Measurements from ENCODE around the gene SPAM1.
"Not testable (repeated sequence)": the region's sequence is repeated elsewhere in the genome, so short reads cannot be mapped to it uniquely, and the experiment has no call there.

The SPAM1 gene, protein sequence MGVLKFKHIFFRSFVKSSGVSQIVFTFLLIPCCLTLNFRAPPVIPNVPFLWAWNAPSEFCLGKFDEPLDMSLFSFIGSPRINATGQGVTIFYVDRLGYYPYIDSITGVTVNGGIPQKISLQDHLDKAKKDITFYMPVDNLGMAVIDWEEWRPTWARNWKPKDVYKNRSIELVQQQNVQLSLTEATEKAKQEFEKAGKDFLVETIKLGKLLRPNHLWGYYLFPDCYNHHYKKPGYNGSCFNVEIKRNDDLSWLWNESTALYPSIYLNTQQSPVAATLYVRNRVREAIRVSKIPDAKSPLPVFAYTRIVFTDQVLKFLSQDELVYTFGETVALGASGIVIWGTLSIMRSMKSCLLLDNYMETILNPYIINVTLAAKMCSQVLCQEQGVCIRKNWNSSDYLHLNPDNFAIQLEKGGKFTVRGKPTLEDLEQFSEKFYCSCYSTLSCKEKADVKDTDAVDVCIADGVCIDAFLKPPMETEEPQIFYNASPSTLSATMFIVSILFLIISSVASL

DNA sequence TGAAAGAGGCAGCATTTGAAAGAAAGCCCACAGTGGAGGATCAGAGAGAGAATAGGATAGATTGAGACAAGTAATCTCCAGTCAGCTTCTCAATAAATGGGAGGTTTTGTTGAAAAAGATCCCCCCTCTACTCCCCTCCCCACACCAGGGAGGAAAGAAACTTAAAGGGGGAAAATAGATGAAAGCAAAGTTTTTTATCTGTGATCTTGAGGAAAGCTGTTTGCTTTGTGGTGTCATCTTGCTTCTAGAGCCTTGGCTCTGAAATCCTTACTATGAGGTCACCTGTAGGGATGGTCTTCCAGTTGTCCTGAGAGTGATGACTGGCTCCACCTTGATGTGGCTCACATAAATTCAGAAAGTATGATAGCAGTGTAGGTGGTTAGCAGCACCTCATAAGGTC, at the start of gene SPAM1:
Gene SPAM1, plus strand, starts transcription at position 301 of the 400 bp plus-strand sequence. CDS start 28,330 bp downstream, outside the sequence.
- in situ Hi-C loops (cut with MboI; ENCODE audit: low pct_unique_long_range_greater_than_20kb, low sequenced_read_pairs), result no loop called here
- DNase-seq, result no peak

DNA sequence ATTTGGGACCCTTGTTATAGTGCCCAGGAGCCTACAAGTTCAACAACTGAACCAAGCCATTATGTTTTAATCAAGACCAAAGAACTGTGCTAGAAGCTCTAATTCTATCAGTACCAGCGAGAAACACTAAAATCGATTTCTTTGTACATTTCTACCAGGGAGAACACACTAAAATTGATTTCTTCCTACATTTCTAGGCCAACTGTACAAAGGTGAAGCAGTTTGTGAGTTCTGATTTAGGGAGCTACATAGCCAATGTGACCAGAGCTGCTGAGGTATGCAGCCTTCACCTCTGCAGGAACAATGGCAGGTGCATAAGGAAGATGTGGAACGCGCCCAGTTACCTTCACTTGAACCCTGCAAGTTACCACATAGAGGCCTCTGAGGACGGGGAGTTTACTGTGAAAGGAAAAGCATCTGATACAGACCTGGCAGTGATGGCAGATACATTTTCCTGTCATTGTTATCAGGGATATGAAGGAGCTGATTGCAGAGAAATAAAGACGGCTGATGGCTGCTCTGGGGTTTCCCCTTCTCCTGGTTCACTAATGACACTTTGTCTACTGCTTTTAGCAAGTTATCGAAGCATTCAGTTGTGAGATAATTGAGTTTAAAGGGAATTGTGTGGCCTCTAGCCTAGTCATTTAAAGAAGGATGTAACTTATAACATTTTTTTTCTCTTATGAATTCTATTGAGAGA, 48.3 kb upstream of the SPAM1 start:
- in situ Hi-C loops (cut with MboI; ENCODE audit: low pct_unique_long_range_greater_than_20kb, low sequenced_read_pairs), result no loop called here
- DNase-seq, result no peak

DNA sequence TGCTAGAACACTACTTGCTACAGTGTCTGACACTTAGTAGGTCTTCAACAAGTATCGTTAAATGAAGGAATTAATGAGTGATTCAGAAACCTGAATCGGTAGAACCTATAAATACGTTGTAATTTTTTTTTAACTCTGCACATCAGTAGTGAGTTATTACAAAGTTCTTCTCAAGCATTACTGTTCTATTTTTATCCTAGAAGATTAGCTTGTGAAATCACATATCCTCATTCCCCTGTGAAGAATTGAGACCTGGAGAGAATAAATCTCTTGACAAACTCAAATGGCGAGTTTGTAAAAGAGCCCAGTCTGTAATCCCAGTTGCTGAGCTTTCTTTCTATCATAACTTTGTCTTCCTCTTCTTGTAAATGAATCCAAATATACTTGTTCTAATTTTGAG, 45.4 kb upstream of the SPAM1 start:
- in situ Hi-C loops (cut with MboI; ENCODE audit: low pct_unique_long_range_greater_than_20kb, low sequenced_read_pairs), result no loop called here
- no peak for DNase-seq

DNA sequence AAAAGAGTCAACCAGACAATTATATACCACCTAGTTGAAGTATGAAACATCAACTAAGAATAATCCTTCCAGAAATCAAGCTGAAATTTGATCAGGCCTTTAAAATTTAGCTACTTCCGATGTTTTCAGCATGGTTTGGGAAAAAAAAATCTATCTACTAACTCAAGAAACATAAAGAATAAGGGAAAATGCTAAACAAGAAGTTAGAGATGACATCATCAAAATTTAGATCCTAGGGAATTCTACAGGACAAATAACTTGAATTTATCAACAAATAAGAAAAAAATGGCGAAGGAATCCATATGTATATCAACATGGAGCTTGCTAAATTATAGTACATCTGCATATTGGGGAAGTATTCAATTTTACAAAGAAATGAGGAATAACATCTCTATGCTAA, 43.7 kb upstream of the SPAM1 start:
- DNase-seq, result no peak
- in situ Hi-C loops (cut with MboI; ENCODE audit: low pct_unique_long_range_greater_than_20kb, low sequenced_read_pairs), result no loop called here

DNA sequence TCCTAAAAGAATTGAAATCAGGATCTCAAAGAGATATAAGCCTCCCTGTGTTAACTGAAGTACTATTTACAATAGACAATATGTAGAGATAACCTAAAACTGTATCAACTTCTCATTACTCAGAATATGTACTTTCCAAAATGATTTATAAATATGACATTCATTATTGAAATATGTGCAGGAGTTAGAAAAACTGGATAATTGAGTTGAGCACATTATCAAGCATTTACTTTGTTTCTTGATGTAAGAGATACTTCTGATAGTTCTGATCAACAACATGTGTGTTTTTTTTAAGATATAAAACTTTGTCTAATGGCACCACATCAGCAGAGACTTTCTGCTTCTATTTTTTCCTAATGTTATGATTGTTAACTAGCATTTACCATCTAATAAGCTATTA, 41.9 kb upstream of the SPAM1 start:
- DNase-seq, result no peak
- in situ Hi-C loops (cut with MboI; ENCODE audit: low pct_unique_long_range_greater_than_20kb, low sequenced_read_pairs), result no loop called here

DNA sequence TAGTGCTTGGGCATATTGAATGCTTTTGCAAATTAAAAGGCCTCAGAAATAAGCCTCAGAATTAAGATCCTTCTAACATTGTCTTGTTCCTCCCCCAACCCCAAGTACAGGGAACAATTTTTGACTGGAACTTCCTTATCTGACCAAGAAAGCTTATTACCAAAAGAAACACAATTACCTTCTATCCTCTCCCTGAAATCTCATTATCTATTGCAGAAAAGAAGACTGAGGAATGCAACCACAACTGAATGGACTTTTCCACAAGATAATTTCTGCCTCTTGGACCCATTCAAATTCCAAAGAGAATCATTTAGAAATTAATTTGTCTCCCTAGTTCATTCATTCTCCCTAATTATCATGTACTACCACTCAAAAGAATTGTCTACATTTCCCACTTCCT, 36.8 kb upstream of the SPAM1 start:
- no peak for DNase-seq
- in situ Hi-C loops (cut with MboI; ENCODE audit: low pct_unique_long_range_greater_than_20kb, low sequenced_read_pairs), result no loop called here

DNA sequence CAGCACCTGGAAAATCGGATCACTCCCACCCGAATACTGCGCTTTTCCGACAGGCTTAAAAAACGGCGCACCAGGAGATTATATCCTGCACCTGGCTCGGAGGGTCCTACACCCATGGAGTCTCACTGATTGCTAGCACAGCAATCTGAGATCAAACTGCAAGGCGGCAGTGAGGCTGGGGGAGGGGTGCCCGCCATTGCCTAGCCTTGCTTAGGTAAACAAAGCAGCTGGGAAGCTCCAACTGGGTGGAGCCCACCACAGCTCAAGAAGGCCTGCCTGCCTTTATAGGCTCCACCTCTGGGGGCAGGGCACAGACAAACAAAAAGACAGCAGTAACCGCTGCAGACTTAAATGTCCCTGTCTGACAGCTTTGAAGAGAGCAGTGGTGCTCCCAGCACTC, 30.3 kb upstream of the SPAM1 start:
- in situ Hi-C loops (cut with MboI; ENCODE audit: low pct_unique_long_range_greater_than_20kb, low sequenced_read_pairs); DNase-seq: not testable (repeated sequence)

DNA sequence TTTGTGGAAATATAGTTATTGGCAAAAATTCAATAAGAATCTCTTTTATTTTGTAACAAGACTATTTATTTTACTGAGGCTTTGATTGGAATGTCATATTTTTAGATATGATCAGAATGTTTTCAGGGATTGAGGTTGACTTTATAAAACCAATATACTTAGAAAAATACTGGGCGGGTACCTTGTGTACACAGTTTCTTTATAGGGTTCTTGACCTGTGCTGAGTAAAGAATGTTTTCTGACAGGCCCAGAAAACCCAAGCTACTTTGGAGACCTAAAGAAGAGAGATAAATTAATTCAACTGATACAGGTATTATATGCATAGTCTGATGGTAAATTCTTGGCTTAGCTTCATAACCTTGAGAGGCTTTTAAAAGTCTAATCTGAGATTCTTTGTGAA, 23.9 kb upstream of the SPAM1 start:
- no peak for DNase-seq
- in situ Hi-C loops (cut with MboI; ENCODE audit: low pct_unique_long_range_greater_than_20kb, low sequenced_read_pairs), result no loop called here

DNA sequence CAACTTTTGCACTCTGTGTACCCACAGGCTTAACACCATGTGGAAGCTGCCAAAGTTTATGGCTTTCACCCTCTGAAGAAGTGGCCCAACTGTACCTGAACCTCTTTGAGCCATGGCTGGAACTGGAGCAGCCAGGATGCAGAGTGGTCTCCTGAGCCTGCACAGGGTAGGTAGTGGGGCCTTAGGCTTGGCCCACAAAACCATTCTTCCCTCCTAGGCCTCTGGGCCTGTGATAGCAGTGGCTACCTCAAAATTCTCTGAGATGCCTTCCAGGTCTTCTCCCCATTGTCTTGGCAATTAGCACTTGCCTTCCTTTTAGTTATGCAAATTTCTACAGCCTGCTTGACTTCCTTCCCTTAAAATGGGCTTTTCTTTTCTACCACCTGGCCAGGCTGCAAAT, 19.3 kb upstream of the SPAM1 start:
- in situ Hi-C loops (cut with MboI; ENCODE audit: low pct_unique_long_range_greater_than_20kb, low sequenced_read_pairs), result no loop called here
- DNase-seq, result no peak

DNA sequence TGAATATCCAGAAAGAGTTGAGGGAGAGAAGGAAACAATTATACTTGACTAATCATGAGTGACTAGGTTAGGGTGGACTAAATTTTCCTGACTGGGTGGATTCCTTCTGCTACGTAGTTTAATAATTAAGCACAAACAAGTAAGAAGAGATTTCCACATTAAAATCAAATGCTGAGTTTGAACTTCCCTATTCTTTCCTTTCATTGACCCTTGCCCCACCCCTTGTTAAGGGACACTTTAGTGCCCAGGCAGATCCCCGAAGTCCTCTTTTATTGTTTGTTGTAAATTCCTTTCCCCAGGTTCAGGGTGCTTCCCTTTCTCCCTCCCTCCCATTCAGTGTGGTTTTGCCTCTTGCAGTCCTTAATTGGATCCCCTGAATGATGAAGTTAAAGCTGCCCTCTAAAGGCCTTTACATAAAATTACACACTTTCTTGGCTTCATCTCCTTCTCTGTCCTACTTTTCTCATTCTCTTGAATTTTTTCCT, 8.8 kb upstream of the SPAM1 start:
- peak; percentile 32 for DNase-seq
- in situ Hi-C loops (cut with MboI; ENCODE audit: low pct_unique_long_range_greater_than_20kb, low sequenced_read_pairs), result no loop called here

DNA sequence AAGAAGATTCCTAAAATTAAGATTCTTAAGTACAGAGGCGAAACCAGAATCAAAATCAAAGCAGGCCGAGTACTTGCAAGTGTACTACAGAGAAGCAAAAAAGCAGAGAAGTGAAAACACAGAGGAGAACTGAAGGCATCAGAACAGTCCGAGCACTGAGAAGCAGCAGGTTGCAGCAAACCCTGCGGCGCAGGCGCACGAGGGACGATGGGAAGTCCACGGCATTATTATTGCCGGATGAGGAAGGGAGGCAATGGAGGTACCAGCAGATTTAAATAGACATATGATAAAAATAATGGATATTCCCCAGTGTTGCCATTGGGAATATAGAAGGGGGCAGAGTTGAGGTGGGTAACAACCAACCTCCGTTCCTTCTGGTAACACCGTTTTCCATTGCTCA, 7.2 kb upstream of the SPAM1 start:
- DNase-seq, result no peak
- in situ Hi-C loops (cut with MboI; ENCODE audit: low pct_unique_long_range_greater_than_20kb, low sequenced_read_pairs), result no loop called here

DNA sequence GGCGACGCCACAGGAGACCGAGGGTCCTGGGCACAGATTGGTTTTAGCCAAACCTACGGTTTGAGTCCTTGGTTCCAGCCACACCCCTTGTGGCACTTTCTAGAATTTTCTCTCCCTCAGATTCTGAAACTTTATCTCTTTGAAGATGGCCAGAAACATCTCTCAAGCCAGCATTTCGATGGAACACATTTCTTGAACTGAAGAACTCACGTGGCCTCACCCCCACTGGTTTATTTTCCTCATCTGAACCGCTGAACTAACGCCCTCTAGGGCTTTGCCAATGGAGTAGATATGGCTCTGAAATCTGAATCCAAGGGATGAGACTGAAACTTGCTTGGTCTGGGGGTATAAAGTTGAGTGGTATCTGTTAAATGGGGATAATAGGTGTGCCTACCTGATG, 6.7 kb upstream of the SPAM1 start:
- in situ Hi-C loops (cut with MboI; ENCODE audit: low pct_unique_long_range_greater_than_20kb, low sequenced_read_pairs), result no loop called here
- DNase-seq, result no peak

DNA sequence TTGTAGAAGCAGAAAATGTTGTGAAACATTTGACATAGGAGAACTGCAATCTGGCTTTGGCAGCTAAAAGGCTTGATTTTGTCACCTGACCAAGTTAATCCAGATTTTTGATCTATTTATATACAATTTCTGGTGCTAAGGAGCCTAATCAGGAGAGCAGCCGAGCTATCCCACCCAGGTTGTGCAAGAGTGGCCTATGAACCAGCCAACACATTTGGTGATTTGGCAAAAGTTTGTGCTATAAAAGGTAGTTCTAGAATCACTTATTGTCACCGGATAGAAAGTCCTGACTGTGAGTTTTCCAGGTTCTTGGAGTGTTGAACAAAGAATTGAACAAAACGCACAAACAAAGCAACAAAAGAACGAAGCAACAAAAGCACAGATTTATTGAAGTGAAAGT, 1.4 kb upstream of the SPAM1 start:
- in situ Hi-C loops (cut with MboI; ENCODE audit: low pct_unique_long_range_greater_than_20kb, low sequenced_read_pairs), result no loop called here
- DNase-seq, result no peak

DNA sequence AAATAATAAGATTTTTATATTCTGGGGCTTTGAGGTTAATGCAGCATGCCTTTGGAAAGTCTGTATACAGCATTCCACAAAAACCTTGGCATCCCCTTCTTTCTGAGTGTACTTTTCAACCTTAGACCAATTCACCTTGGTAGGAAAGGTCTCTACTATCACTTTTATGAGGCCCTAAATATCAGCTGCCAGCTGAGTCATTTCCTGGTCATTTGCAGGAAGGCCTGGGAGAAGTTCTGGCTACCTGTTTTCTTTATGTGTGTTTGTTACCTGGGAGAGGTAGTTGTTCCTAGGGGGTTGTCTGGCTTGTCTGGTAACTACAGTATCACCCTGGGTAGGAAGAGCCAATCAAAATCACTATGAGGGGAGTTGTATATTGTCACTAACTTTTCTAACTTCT, 4.1 kb downstream of the SPAM1 start:
- DNase-seq, result no peak
- in situ Hi-C loops (cut with MboI; ENCODE audit: low pct_unique_long_range_greater_than_20kb, low sequenced_read_pairs), result no loop called here

DNA sequence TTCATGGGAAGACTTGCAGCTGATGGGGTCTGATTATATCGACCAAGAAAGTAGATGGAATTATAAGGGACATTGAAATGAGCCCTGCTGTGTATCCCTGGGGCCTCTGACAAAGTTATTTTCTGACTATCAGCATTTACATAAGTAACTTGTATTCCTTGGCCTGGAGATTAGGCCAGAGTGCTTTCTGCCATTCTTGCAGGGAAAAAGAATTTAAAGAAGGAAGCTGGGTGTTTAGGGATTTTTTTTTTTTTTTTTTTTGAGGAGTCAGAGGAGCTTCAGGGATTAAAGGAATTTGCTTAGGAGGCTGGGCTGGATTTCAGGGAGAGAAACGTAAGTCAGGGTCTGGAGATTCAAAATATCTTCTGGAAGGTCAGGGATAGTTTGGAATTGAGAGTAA, 4.6 kb downstream of the SPAM1 start:
- DNase-seq, result no peak
- in situ Hi-C loops (cut with MboI; ENCODE audit: low pct_unique_long_range_greater_than_20kb, low sequenced_read_pairs), result no loop called here

DNA sequence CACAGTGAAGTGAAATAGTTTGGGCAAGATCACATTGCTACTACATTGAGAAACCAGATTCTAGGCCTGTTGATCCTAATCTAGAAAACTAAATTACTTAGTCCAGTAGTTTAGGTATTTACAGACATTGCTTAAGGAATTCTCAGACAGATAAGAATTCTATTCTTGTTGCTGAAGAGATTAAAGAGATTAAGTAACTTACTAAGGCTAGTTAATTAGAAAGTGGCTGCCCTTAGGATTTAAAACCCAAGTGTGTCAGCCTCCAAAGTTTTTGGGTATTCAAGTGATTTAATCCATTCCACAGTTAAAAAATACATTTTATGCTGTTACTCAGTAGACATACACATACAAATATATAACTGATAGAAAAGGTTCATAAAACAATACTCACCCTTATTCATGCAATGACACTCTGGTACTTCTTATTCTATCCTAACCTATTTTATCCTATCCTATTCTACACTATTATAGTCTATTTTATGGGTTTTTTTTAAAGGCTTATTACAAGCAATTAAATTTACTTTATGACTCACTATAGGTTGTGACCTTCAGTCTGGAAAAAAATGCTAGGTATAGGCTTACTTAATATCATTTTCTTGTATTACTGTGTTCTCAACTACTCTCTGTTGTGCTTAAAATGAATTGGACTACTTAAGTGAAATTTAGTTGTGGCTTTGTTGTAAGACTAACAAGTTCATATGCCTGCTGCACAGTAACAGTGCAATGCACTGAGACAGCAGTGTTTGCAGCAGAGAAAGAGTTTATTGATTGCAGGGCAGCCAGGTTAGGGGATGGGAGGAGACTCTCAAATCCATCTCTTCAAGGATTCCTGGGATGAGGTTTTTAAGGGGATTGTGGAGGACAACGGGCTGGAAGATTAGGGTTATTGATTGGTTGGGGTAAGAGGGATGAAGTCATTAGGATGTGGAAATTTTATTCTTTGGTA, 10.7 kb downstream of the SPAM1 start:
- DNase-seq, result no peak
- in situ Hi-C loops (cut with MboI; ENCODE audit: low pct_unique_long_range_greater_than_20kb, low sequenced_read_pairs), result no loop called here

DNA sequence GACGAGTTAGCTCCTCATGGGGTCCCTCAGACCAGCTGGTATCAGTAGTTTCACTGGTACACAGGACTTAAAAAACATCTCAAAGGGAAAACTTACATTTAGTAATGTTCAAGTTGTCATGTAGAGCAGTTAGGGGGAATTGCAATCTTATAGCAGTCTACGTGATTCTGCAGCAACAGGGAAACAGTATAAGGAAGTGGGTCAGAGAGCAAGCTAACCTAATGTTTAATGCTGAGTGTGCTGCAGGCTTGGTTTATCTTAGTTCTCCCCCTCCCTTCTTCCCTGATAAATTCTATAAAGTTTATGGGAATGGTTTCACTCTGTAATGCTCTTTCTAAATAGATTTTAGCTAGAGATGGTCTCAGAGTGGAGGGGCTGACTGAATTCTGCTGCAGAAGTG, 11.3 kb downstream of the SPAM1 start:
- no peak for DNase-seq
- in situ Hi-C loops (cut with MboI; ENCODE audit: low pct_unique_long_range_greater_than_20kb, low sequenced_read_pairs), result no loop called here

DNA sequence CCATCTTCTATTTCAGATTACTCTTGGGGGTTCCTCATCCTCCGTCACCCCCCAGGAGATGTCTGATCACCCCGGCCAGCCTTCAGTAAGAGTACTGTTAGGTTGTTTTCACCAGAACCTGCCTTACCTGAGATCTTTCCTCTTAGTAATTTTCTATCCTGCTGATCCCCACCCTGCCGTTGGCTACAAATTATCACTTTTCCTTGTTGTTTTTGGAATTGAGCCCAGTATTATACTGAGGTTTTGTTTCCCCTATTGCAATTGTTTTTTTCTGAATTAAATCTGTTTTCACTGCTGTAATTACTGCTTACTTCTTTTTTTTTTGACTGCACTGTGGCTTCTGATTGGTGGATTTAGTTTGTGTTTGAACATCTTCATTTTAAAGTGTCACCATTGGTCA, 14.7 kb downstream of the SPAM1 start:
- DNase-seq, result no peak
- in situ Hi-C loops (cut with MboI; ENCODE audit: low pct_unique_long_range_greater_than_20kb, low sequenced_read_pairs), result no loop called here

DNA sequence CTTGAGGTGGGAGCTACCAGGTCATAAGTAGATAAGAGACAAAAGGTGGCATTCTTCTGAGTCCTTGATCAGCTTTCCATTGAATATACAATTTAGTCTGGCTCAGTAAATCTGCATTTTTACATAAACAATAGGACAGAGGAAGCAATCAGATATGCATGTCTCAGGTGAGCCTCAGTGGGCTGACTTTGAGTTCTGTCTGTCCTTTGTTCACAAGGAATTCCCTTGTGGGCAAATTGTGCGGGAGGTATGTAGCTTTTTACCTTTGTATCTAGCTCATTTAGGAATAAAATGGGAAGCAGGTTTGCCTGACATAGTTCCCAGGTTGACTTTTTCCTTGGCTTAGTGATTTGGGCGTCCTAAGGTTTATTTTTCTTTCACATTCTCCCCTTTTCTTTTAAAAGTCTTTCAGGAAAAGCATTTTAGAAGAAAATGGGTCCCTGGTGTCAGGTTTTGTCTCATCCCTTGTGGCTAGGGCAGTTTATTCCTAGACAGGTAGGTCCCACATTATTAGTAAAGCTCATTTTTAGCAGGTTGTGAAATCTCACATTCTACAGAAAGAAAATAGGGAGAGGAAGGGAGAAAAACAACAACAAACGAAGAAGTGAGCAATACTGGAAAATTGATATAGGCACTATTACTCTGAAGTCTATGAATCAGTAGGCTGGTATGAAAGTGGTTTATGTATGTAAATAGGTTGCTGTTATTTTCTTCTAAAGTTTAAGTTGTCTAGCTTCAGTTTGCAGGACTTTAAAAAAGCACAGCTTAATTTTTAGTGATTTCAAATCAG, 16.5 kb downstream of the SPAM1 start:
- in situ Hi-C loops (cut with MboI; ENCODE audit: low pct_unique_long_range_greater_than_20kb, low sequenced_read_pairs), result no loop called here
- DNase-seq, result no peak

All from KBM-7 (cell line).